ENCODE measurements around the gene PEF1. TPM values are rescaled to one million over a fixed set of nuclear protein-coding genes. Genes with fewer than 3 reads are reported as not detected.
A peak's percentile ranks its signal among the peaks of the same experiment; 100 is the strongest.

Gene PEF1
- total and polyA plus RNA-seq, 2 donors (not counting 3 experiments of a cell fraction or from before 2014, with no cell fraction given), result 73.3 to 161 TPM

GRCh38 chr1:31670593-31670964, 25.9 kb upstream of the PEF1 start:
- Histone ChIP-seq H3K27ac (ENCODE audit: insufficient read depth, low read depth, low read length) (no peak overlapping the region), H3K9me3 (replicated peaks; ENCODE audit: control insufficient read depth, insufficient read depth, low read length) (no peaks in the 10 kb centered on the region), H3K4me1 (ENCODE audit: control insufficient read depth, extremely low read depth, insufficient read depth, low read length) (peaks cover 13% of the 10 kb centered on the region), H3K79me2 (ENCODE audit: control insufficient read depth, insufficient read depth, low read length) (no peaks in the 10 kb centered on the region), H3K4me3 (replicated peaks in 1 of 3; ENCODE audit: insufficient read depth in 1 of 3, low read depth in 1 of 3, low read length in 3 of 3) (peak overlapping the region in 2 of 3 experiments; percentile 21 to 31), H3K4me2 (ENCODE audit: insufficient read depth, low read length) (peak overlapping the region; percentile 70), H2AFZ (ENCODE audit: low read depth, low read length) (peak overlapping the region; percentile 86), H4K20me1 (replicated peaks; ENCODE audit: control insufficient read depth, extremely low read depth, insufficient read depth, low read length) (no peaks in the 10 kb centered on the region), H3K9me1 (replicated peaks; ENCODE audit: control insufficient read depth, extremely low read depth, insufficient read depth, low read length) (no peaks in the 10 kb centered on the region), H3K36me3 (ENCODE audit: control insufficient read depth in 2 of 2, extremely low read depth in 1 of 2, insufficient read depth in 2 of 2, low read length in 2 of 2) (no peaks in the 10 kb centered on the region), H3K9ac (replicated peaks; ENCODE audit: extremely low read depth, insufficient read depth, low read length) (no peak overlapping the region), H3K27me3 (ENCODE audit: control insufficient read depth in 2 of 2, insufficient read depth in 2 of 2, low read length in 2 of 2) (no peaks in the 10 kb centered on the region)
- ChIA-PET POLR2A (no interaction called here), CTCF (interaction anchor here (0.8 to 10.6 kb wide), 12 partner anchors 10 to 118 kb away, joined by 3 to 180 read pairs (median 6); no protein-coding TSS in a partner anchor)
- TF ChIP-seq CTCF (IDR thresholded peaks at IDR 0.05; ENCODE audit: extremely low read depth in 1 of 2, insufficient read depth in 1 of 2, low read depth in 1 of 2, low read length in 2 of 2) (no peak), GATA2 (IDR thresholded peaks at IDR 0.05; ENCODE audit: insufficient read depth, insufficient read length, low read depth, low read length) (no peak), EZH2 (IDR thresholded peaks at IDR 0.05; ENCODE audit: borderline replicate concordance, low read depth, low read length, severe bottlenecking) (no peak), POLR2AphosphoS5 (IDR thresholded peaks at IDR 0.05; ENCODE audit: insufficient read depth, low read depth, low read length) (no peak), MAX (IDR thresholded peaks at IDR 0.05; ENCODE audit: insufficient read depth, insufficient read length) (no peak), FOS (IDR thresholded peaks at IDR 0.05; ENCODE audit: borderline replicate concordance, insufficient read depth, low read length) (no peak), MYC (IDR thresholded peaks at IDR 0.05; ENCODE audit: low read depth, low read length) (no peak), JUN (IDR thresholded peaks at IDR 0.05; ENCODE audit: borderline replicate concordance, insufficient read depth, insufficient read length, low read depth) (no peak)
- dilution Hi-C loops (cut with MboI; ENCODE audit: extremely low pct_ligation_motif_present, low sequenced_read_pairs), result no loop called here
- no TSS peak for BruUV-seq (replicated peaks)
- no peak for DNase-seq (ENCODE audit: low read depth, low spot score)
- no peak for FAIRE-seq
- intact Hi-C loops (cut with micrococcal nuclease), result loop anchor here (1.0 to 2.0 kb wide), 2 partner anchors 16 to 45 kb away; no protein-coding TSS in a partner anchor
